ENCODE results near the gene PLEKHG7. TPM values are rescaled to one million over a fixed set of nuclear protein-coding genes. Genes with fewer than 3 reads are reported as not detected.
"Not testable (repeated sequence)": the region's sequence is repeated elsewhere in the genome, so short reads cannot be mapped to it uniquely, and the experiment has no call there.

PLEKHG7 gene
- total RNA-seq, result 1 to 10 TPM; 2.5 to 8.6 (median 4.3) TPM

DNA sequence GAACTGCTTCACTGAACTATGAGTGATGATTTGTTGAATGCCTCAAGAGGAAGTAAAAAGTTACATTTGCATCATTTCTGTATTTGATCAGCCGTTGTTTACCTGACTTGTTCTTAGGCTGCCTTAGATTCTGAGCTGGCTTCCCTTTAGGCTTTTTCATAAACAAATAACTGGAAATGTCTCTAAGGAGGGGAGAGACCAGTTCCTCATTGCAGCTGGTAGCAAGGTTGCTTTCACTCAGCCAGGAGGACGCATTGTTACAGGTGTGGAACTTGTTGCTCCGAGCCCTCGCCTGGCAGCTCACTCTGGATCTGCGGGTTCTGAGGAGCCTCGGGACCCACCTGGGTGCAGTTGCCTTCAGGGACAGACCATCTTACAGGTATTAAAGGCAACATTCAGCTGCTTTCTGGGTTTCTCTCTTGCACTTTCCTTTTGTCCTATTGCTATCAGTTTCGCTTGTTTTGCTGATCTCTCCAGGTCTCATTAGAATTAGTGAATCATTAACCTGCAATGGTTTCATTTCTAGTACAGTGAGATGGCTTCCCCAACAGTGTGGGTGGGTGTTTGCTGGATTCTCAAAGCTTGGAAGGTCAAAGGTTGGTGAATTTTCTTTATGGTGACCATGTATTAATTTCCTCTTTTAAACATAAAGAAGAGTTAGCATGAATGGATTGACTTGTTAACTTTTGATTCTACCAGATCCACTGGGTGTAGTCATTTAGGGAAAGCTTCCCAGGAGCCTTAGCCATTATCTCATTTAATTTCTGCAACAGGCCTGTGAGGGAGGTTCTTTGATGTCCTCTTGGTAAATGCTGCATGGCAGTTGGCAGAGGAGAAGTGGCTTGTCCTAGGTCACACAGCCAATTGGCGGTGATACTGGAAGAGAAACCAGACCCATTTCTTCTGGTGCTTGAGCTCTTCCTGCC is at the start of gene PLEKHG7:
TSS of gene PLEKHG7 (plus strand) at position 236 of the 926 bp plus-strand sequence. CDS start 3,643 bp downstream, outside the sequence.
- in situ Hi-C loops (cut with MboI; ENCODE audit: low pct_ligation_motif_present in 1 of 4, low pct_unique_long_range_greater_than_20kb in 1 of 4, low sequenced_read_pairs in 3 of 4) (no loop called here), intact Hi-C loops (cut with DNase I; ENCODE audit: low total_unique reads) (no loop called here)
- peak; percentile 37 for DNase-seq
- TF ChIP-seq POLR2A (IDR thresholded peaks at IDR 0.05), result no peak
- TF ChIP-seq POLR2AphosphoS5 (IDR thresholded peaks at IDR 0.05), result no peak
- no peak for TF ChIP-seq EP300 (IDR thresholded peaks at IDR 0.05; ENCODE audit: low read depth)
- TF ChIP-seq, protein P1, sequence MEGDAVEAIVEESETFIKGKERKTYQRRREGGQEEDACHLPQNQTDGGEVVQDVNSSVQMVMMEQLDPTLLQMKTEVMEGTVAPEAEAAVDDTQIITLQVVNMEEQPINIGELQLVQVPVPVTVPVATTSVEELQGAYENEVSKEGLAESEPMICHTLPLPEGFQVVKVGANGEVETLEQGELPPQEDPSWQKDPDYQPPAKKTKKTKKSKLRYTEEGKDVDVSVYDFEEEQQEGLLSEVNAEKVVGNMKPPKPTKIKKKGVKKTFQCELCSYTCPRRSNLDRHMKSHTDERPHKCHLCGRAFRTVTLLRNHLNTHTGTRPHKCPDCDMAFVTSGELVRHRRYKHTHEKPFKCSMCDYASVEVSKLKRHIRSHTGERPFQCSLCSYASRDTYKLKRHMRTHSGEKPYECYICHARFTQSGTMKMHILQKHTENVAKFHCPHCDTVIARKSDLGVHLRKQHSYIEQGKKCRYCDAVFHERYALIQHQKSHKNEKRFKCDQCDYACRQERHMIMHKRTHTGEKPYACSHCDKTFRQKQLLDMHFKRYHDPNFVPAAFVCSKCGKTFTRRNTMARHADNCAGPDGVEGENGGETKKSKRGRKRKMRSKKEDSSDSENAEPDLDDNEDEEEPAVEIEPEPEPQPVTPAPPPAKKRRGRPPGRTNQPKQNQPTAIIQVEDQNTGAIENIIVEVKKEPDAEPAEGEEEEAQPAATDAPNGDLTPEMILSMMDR (IDR thresholded peaks at IDR 0.05), result no peak
- peaks cover 0 to 10% (median 0%) of the 10 kb centered on the region in 4 donors for H3K4me1 ChIP-seq
- peak within 1 kb of the TSS; percentile 77 to 87 (median 84) for H3K27ac ChIP-seq
- H3K27me3 ChIP-seq, result no peaks in the 10 kb centered on the region
- H3K4me3 ChIP-seq, result peak within 1 kb of the TSS in 3 of 4 donors; percentile 35 to 55 (median 45)
- 52 to 55% methylated on average over 2 to 8 of the region's 8 CpGs for WGBS, 2 donors (ENCODE audit: low coverage in 1 of 2)
- no peaks in the 10 kb centered on the region for H3K9me3 ChIP-seq
- no peaks in the 10 kb centered on the region for H3K36me3 ChIP-seq

GRCh38 chr12:92654256-92654655 is 48.5 kb upstream of the PLEKHG7 start:
- H3K9me3 ChIP-seq; H3K36me3 ChIP-seq; H3K4me1 ChIP-seq; H3K27me3 ChIP-seq; in situ Hi-C loops (cut with MboI; ENCODE audit: low pct_ligation_motif_present in 1 of 4, low pct_unique_long_range_greater_than_20kb in 1 of 4, low sequenced_read_pairs in 3 of 4); H3K4me3 ChIP-seq; DNase-seq; H3K27ac ChIP-seq: not testable (repeated sequence)
- intact Hi-C loops (cut with DNase I; ENCODE audit: low total_unique reads), result loop anchor here (10.0 kb wide), 1 partner anchor 1289 kb away; no protein-coding TSS in a partner anchor
- WGBS, 2 donors (ENCODE audit: low coverage in 1 of 2), result 60 to 84% methylated on average over 2 to 4 of the region's 4 CpGs

DNA sequence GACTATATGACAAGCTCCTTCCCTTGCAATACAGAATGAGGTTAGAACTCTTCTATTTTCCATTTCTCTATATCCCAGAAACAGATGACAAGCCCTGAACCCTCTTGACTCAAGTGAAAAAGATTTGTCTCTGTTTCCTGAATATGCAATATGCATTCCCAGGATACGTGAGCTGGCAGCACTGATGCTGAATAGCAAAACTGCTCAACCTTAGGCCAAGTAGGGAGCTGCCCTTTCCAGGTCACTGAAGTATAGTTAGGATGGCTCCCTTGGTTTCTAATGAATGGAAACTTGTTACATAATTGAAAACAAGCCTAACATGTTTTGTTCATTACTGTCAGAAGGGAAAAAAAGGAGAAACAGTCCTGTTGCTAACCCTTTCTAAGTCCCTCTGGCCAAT is 47.9 kb upstream of the PLEKHG7 start:
- in situ Hi-C loops (cut with MboI; ENCODE audit: low pct_ligation_motif_present in 1 of 4, low pct_unique_long_range_greater_than_20kb in 1 of 4, low sequenced_read_pairs in 3 of 4) (no loop called here), intact Hi-C loops (cut with DNase I; ENCODE audit: low total_unique reads) (loop anchor here (10.0 kb wide), 1 partner anchor 1290 kb away; no protein-coding TSS in a partner anchor)
- Histone ChIP-seq H3K27ac (no peak overlapping the region), H3K27me3 (no peaks in the 10 kb centered on the region), H3K36me3 (no peaks in the 10 kb centered on the region), H3K4me3 (no peak overlapping the region), H3K4me1 (no peaks in the 10 kb centered on the region), H3K9me3 (no peaks in the 10 kb centered on the region)
- DNase-seq, result no peak
- WGBS, 2 donors (ENCODE audit: low coverage in 1 of 2), result 77% methylated on average over 1 of the region's 1 CpG; no CpG with 5 or more reads in 1 of the 2 donors
- TF ChIP-seq POLR2A (IDR thresholded peaks at IDR 0.05) (no peak), POLR2AphosphoS5 (IDR thresholded peaks at IDR 0.05) (no peak), EP300 (IDR thresholded peaks at IDR 0.05; ENCODE audit: low read depth) (no peak)
- TF ChIP-seq, protein P1 (IDR thresholded peaks at IDR 0.05), result no peak

- in situ Hi-C loops (cut with MboI; ENCODE audit: low pct_ligation_motif_present in 1 of 4, low pct_unique_long_range_greater_than_20kb in 1 of 4, low sequenced_read_pairs in 3 of 4), result no loop called here
- whole genome bisulfite sequencing, 2 donors (ENCODE audit: low coverage in 1 of 2), result 97 to 100% methylated on average over 1 of the region's 1 CpG
- intact Hi-C loops (cut with DNase I; ENCODE audit: low total_unique reads), result loop anchor here (10.0 kb wide), 1 partner anchor 1292 kb away; no protein-coding TSS in a partner anchor
Observed at GRCh38 chr12:92656911-92657310, 45.9 kb upstream of the PLEKHG7 start.

More at GRCh38 chr12:92656911-92657310, 45.9 kb upstream of the PLEKHG7 start:
- TF ChIP-seq, protein P1 (IDR thresholded peaks at IDR 0.05), result no peak
- TF ChIP-seq POLR2AphosphoS5 (IDR thresholded peaks at IDR 0.05) (no peak), POLR2A (IDR thresholded peaks at IDR 0.05) (no peak), EP300 (IDR thresholded peaks at IDR 0.05; ENCODE audit: low read depth) (no peak)
- no peaks in the 10 kb centered on the region for H3K4me1 ChIP-seq
- H3K27ac ChIP-seq, result no peak overlapping the region
- no peak for DNase-seq
- no peak overlapping the region for H3K4me3 ChIP-seq
- H3K9me3 ChIP-seq, result no peaks in the 10 kb centered on the region
- H3K27me3 ChIP-seq, result no peaks in the 10 kb centered on the region
- no peaks in the 10 kb centered on the region for H3K36me3 ChIP-seq

All from transverse colon (tissue), 4 donors.